Measurements from ENCODE around the gene SUSD3. TPM values are rescaled to one million over a fixed set of nuclear protein-coding genes. Genes with fewer than 3 reads are reported as not detected.

SUSD3 gene
- total and polyA plus RNA-seq, 2 of the 8 experiments (the other 6 are each of a cell fraction or from before 2014, with no cell fraction given) = 5.5 to 35.4 TPM

DNA sequence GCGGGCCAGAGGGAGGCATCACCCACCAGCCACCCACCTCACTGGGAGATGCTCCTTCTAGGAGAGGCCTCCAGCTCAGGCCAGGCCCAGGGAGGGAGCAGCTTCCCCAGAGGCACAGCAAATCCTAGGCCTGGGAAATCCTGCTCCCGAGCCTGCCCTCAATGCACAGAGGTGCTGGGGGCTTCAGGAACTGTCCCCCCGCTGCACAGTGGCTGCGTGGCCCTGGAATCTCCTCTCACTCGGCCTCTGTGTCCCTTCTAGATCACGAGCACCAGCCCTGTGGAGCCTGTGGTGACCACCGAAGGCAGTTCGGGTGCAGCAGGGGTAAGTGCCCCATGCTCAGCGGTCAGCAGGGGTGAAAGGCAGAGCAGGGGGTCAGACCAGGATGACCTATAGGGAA is 36.4 kb upstream of the SUSD3 start:
- no peaks in the 10 kb centered on the region for H3K79me1 ChIP-seq (ENCODE audit: low read depth, low read length)
- no peaks in the 10 kb centered on the region for H3K36me3 ChIP-seq (ENCODE audit: control insufficient read depth in 2 of 4, insufficient read depth in 4 of 4, low read length in 3 of 4)
- DNase-seq (ENCODE audit: low read depth in 1 of 2, low spot score in 2 of 2) = no peak
- no peak overlapping the region for H4K91ac ChIP-seq (replicated peaks; ENCODE audit: insufficient read length, low read length)
- H3K27me3 ChIP-seq (replicated peaks in 1 of 4; ENCODE audit: control insufficient read depth in 3 of 4, extremely low read depth in 1 of 4, insufficient read depth in 3 of 4, low read length in 3 of 4) = no peaks in the 10 kb centered on the region; a peak in 1 of 7 replicates
- FAIRE-seq = no peak
- ChIA-PET CTCF (ENCODE audit: partially characterized antibody) (interaction anchor here (1.0 to 1.7 kb wide), 2 partner anchors 19 to 31 kb away, joined by 4 to 6 read pairs; no protein-coding TSS in a partner anchor), POLR2A (ENCODE audit: partially characterized antibody) (no interaction called here)
- no peak overlapping the region for H3K4ac ChIP-seq (replicated peaks; ENCODE audit: insufficient read length, low read depth, low read length)
- H3K9ac ChIP-seq (replicated peaks in 1 of 4; ENCODE audit: extremely low read depth in 1 of 4, low read depth in 3 of 4, low read length in 3 of 4) = no peak overlapping the region
- no peak overlapping the region for H3K4me2 ChIP-seq (ENCODE audit: insufficient read depth in 1 of 2, low read depth in 2 of 2, low read length in 2 of 2)
- no peak overlapping the region for H3K18ac ChIP-seq (ENCODE audit: extremely low read depth, low read length)
- H3K23ac ChIP-seq (ENCODE audit: insufficient read length) = no peak overlapping the region
- no peak overlapping the region for H2BK20ac ChIP-seq (ENCODE audit: low read length)
- no peak overlapping the region for H2AK5ac ChIP-seq (ENCODE audit: low read depth, low read length)
- no peak overlapping the region for H4K5ac ChIP-seq (ENCODE audit: insufficient read length, low read depth, low read length)
- no peak overlapping the region; the same call in 1 of the 2 replicates for H3K27ac ChIP-seq (ENCODE audit: low read depth, low read length)
- H2BK120ac ChIP-seq (replicated peaks; ENCODE audit: low read depth, low read length) = no peak overlapping the region
- no peaks in the 10 kb centered on the region for H3K9me3 ChIP-seq (ENCODE audit: insufficient read depth in 2 of 2, low read depth in 1 of 2, low read length in 1 of 2)
- H2AFZ ChIP-seq (ENCODE audit: low read length) = no peak overlapping the region
- no peak overlapping the region for H3K14ac ChIP-seq (ENCODE audit: insufficient read length)
- no peak overlapping the region for H4K8ac ChIP-seq (ENCODE audit: extremely low read depth, insufficient read depth, low read length)
- 80% methylated on average over 9 of the region's 9 CpGs; no CpG with 5 or more reads in 1 of the 2 experiments for WGBS, 2 experiments (ENCODE audit: extremely low coverage in 1 of 2, insufficient coverage in 1 of 2, insufficient read length in 1 of 2, insufficient replicate concordance in 2 of 2, low coverage in 1 of 2, low lambda C conversion rate in 2 of 2, missing lambda C conversion rate in 1 of 2)
- H2BK5ac ChIP-seq (ENCODE audit: low read depth, low read length) = no peak overlapping the region
- no peak overlapping the region for H3K56ac ChIP-seq (replicated peaks; ENCODE audit: insufficient read length, low read depth, low read length)
- H2BK15ac ChIP-seq (ENCODE audit: low read length) = no peak overlapping the region
- no peak overlapping the region for H3K4me3 ChIP-seq (ENCODE audit: extremely low read depth in 1 of 4, insufficient read depth in 2 of 4, low read depth in 3 of 4, low read length in 4 of 4)
- H4K20me1 ChIP-seq (replicated peaks in 1 of 2; ENCODE audit: control insufficient read depth in 1 of 2, insufficient read depth in 2 of 2, low read length in 2 of 2) = no peaks in the 10 kb centered on the region
- no peaks in the 10 kb centered on the region for H3K79me2 ChIP-seq (ENCODE audit: control insufficient read depth in 1 of 2, insufficient read depth in 2 of 2, low read length in 2 of 2)
- H2BK12ac ChIP-seq (ENCODE audit: low read depth, low read length) = no peak overlapping the region
- H3K23me2 ChIP-seq (ENCODE audit: low read depth, low read length) = no peaks in the 10 kb centered on the region
- H3K4me1 ChIP-seq (replicated peaks in 1 of 4; ENCODE audit: control insufficient read depth in 3 of 4, insufficient read depth in 4 of 4, low read length in 3 of 4) = no peaks in the 10 kb centered on the region; a peak in 3 of 7 replicates

Measured in H1 (cell line).